Right lobe of liver (tissue), 6 donors: ENCODE measurements around the gene SRP9. TPM values are rescaled to one million over a fixed set of nuclear protein-coding genes. Genes with fewer than 3 reads are reported as not detected.

Experiments
- ATAC-seq, 4 donors: fragments of 200-7000 bp; cut with Tn5 transposase; one replicate each; pipeline ENCODE4 v1.9.1; 2020; ENCODE audit warnings: mild to moderate bottlenecking in 4 of 4, moderate library complexity in 4 of 4
- DNase-seq, 3 donors: peaks; one replicate each; pipeline ENCODE4 v3.0.0-alpha.2; 2020
- H3K27ac ChIP-seq, 3 donors: fragments of 200-600 bp; one replicate each; pipeline ENCODE4 v1.8.0; 2022
- H3K27me3 ChIP-seq, 2 donors: fragments of 200-600 bp; one replicate each; pipeline ENCODE4 v1.8.0; 2022
- H3K36me3 ChIP-seq, 4 donors: fragments of 200-600 bp; sonication (generic) in 1 of 4; one replicate each; pipeline versions ENCODE4 v1.5.1 to v1.8.0; 2017 to 2022; ENCODE audit warnings: control low read depth in 1 of 4
- H3K4me1 ChIP-seq, 4 donors: fragments of 200-600 bp; sonication (generic) in 1 of 4; one replicate each; pipeline versions ENCODE4 v1.5.1 to v1.8.0; 2017 to 2022; ENCODE audit warnings: control low read depth in 1 of 4
- H3K4me3 ChIP-seq, 3 donors: fragments of 200-600 bp; one replicate each; pipeline ENCODE4 v1.8.0; 2022
- H3K9me3 ChIP-seq, 4 donors: fragments of 200-600 bp; sonication (generic) in 1 of 4; one replicate each; pipeline versions ENCODE4 v1.5.1 to v1.8.0; 2017 to 2022; ENCODE audit warnings: control low read depth in 1 of 4
- POLR2A ChIP-seq: fragments of 450-650 bp; IDR thresholded peaks from one replicate; pipeline ENCODE4 v1.6.1; 2017; ENCODE audit warnings: antibody characterized with exemption, mild to moderate bottlenecking
- WGBS: methylation state at CpG from one replicate; pipeline ENCODE4 v1.1.6; 2018; ENCODE audit warnings: low coverage, low lambda C conversion rate; ENCODE audit not compliant: insufficient coverage; ENCODE audit errors: missing lambda C conversion rate; 5-methylcytosine and 5-hydroxymethylcytosine counted together
- intact Hi-C, 2 donors: fragments of 100-400 bp; cut with DNase I; formaldehyde crosslinking; loops; one replicate each; pipeline versions ENCODE4 v1.11.2 to v1.14.1; 2022
- total RNA-seq, 6 experiments: library from RNA; depleted of rRNA in 2 of 6; stranded (reverse); fragments of >200 nt in 2 of 6; fragmentation: NEBNext Ultra II Directional in 3 of 6; extraction: Animal tissue kit (Norgen Biotek cat#: 25700) in 3 of 6; gene quantifications; one replicate each; pipeline versions ENCODE4 v1.1.0 to v1.2.4, GENCODE V29; 2016 to 2023
- TF ChIP-seq, protein P1 (sequence below), 4 donors: fragments of 200-600 bp in 3 of 4; fragments of 450-650 bp in 1 of 4; IDR thresholded peaks; one replicate each; pipeline versions ENCODE4 v1.5.1 to v1.8.0; 2016 to 2022; ENCODE audit warnings: antibody characterized with exemption in 4 of 4, mild to moderate bottlenecking in 2 of 4
- donor health status: DM: no; HTN: yes; CAD: no.
- donor health status: DM: no; HTN: no; CAD: no.
- donor health status: DM: no; HTN: no; CAD: no.
- donor health status: DM: no; HTN: yes; CAD: no.
- donor health status: DM: no; HTN: yes; CAD: no.

SRP9 gene
- total RNA-seq, 6 experiments from 2014 or later, result 132 to 150 (median 141) TPM

DNA sequence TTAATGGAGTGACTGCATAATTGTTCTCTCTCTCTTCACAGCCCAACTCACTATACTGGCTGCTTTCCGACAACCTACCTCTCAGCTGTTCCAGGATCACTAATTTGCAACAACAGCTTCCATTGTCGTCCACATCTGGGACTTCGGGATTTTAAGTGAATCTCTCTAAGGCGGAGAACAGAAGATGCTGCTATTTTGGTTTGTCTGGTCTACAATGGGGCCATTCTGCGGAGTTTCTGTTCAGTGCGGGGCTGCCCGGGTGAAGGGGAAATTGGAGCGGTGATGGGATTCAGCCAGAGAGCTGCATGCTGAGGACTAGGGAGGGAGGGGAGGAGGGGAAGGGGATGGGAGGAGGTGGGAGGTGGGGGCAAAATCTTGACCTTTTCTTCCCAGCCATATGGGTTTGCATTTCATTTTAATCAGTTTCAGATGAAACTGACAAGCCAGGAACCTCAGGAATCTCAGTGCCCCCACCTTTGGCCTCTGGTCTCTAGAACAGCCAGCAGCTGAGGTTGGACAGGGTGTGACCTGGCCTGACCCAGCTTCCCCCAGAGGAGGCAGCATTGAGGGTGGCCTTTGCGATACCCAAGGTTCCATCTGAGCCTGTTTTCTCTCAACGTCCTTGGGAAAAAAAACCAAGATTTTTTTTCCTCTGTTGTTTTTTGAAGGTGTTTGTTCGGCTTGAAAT lies 6.9 kb upstream of the SRP9 start:
- TF ChIP-seq POLR2A, result no peak
- TF ChIP-seq, protein P1, sequence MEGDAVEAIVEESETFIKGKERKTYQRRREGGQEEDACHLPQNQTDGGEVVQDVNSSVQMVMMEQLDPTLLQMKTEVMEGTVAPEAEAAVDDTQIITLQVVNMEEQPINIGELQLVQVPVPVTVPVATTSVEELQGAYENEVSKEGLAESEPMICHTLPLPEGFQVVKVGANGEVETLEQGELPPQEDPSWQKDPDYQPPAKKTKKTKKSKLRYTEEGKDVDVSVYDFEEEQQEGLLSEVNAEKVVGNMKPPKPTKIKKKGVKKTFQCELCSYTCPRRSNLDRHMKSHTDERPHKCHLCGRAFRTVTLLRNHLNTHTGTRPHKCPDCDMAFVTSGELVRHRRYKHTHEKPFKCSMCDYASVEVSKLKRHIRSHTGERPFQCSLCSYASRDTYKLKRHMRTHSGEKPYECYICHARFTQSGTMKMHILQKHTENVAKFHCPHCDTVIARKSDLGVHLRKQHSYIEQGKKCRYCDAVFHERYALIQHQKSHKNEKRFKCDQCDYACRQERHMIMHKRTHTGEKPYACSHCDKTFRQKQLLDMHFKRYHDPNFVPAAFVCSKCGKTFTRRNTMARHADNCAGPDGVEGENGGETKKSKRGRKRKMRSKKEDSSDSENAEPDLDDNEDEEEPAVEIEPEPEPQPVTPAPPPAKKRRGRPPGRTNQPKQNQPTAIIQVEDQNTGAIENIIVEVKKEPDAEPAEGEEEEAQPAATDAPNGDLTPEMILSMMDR (IDR thresholded peaks at IDR 0.05), result no peak
- H3K4me3 ChIP-seq, result no peak overlapping the region
- peak in 1 of 3 donors; percentile 44 for DNase-seq
- no peak overlapping the region for H3K27ac ChIP-seq
- 68% methylated on average over 10 of the region's 11 CpGs for WGBS
- H3K4me1 ChIP-seq, result peaks cover 0 to 6% (median 2%) of the 10 kb centered on the region in 4 donors
- no peaks in the 10 kb centered on the region for H3K27me3 ChIP-seq
- ATAC-seq, result no peak
- no peaks in the 10 kb centered on the region for H3K9me3 ChIP-seq
- intact Hi-C loops, result loop anchor here in 1 of 2 donors (10.0 kb wide), 2 partner anchors 74 to 206 kb away; no protein-coding TSS in a partner anchor
- no peaks in the 10 kb centered on the region for H3K36me3 ChIP-seq

DNA sequence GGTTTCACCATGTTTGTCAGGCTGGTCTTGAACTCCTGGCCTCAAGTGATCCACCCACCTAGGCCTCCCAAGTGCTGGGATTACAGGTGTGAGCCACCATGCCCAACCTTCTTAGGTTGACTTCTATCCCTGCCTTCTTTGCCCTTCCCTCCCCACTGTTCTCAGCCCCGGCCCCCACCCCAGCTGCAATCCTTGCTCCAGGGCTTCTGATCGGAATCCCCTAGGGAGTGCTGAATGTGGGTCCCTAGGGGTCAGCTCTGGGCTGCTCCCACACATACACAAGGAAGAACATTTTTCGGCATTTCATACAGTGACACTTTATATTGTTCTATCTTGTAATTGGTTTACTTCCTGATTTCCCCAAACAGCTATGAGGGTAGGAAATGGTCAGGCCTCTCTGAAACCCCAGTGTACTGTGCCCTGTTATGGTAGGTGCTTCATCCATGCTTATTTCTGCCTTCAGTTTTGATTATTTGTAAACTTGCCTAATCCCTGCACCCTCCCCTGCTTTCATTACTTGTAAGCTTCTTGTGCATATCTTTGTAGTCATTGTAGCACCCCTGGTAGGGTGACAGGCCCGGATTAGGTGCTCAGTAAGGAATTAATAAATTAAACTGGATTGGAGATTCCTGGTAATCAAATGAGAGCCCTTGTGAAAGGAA lies 5.8 kb upstream of the SRP9 start:
- ATAC-seq, result peak in 1 of 4 donors; percentile 10

DNA sequence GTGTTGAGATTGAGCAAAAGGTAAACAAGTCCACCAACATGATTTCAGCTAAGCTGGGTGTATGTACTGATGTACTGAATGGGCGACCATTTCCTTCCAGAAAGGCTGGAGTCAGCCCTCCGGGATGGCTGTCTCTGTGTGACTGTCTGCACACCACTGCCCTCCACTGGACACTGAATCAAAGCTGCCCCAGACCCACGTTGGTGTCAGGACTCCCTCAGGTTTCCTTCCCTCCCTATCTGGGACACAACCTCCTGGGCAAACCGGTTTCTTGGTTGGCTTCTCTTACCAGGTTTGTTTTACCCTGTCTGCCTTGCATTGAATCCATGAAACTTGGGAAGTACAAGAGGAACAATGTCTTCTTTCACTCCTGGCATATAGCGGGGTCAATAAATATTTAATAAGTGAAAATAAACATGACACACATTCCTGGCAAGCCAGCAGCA lies 5.3 kb upstream of the SRP9 start:
- TF ChIP-seq, protein P1 (IDR thresholded peaks at IDR 0.05), result peak; percentile 83 to 91 (median 84)
- no peak for TF ChIP-seq POLR2A
- intact Hi-C loops, result loop anchor here in 1 of 2 donors (10.0 kb wide), 2 partner anchors 72 to 208 kb away; no protein-coding TSS in a partner anchor
- Histone ChIP-seq H3K36me3 (no peaks in the 10 kb centered on the region), H3K4me1 (peaks cover 0 to 9% (median 3%) of the 10 kb centered on the region in 4 donors), H3K27me3 (no peaks in the 10 kb centered on the region), H3K27ac (no peak overlapping the region), H3K4me3 (peak overlapping the region in 1 of 3 donors; percentile 3), H3K9me3 (no peaks in the 10 kb centered on the region)
- DNase-seq, result peak; percentile 79 to 86 (median 80)
- 5% methylated on average over 5 of the region's 5 CpGs for WGBS
- ATAC-seq, result peak; percentile 96 to 98 (median 98)

More for the DNA sequence above, 5.8 kb upstream of the SRP9 start:
- DNase-seq, result no peak
- H3K27ac ChIP-seq, result no peak overlapping the region
- TF ChIP-seq, protein P1 (IDR thresholded peaks at IDR 0.05), result no peak
- no peak for TF ChIP-seq POLR2A
- intact Hi-C loops, result loop anchor here in 1 of 2 donors (10.0 kb wide), 2 partner anchors 73 to 207 kb away; no protein-coding TSS in a partner anchor
- 54% methylated on average over 4 of the region's 4 CpGs for WGBS
- peaks cover 0 to 6% (median 2%) of the 10 kb centered on the region in 4 donors for H3K4me1 ChIP-seq
- no peaks in the 10 kb centered on the region for H3K27me3 ChIP-seq
- H3K36me3 ChIP-seq, result no peaks in the 10 kb centered on the region
- no peak overlapping the region for H3K4me3 ChIP-seq
- H3K9me3 ChIP-seq, result no peaks in the 10 kb centered on the region

DNA sequence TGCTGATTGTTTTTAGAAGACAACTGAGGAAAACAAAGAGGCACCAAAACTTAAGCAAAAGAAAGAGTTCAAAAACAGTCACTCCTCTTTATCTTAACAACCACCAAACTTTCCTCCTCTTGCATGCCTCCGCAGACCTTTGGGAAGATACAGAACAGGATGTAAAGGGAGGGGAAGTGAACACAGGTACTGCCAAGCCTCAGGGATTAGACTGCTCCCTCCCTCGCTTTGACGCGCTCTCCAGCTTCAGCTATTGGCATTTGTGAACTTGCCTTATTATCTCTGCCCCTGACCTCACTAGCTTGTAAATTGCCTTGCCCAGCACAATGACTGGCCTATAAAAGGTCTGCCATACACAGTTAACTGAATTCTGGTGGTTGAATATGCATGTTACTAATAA lies 4.8 kb upstream of the SRP9 start:
- 43% methylated on average over 4 of the region's 4 CpGs for WGBS
- Histone ChIP-seq H3K27me3 (no peaks in the 10 kb centered on the region), H3K4me3 (no peak overlapping the region), H3K36me3 (no peaks in the 10 kb centered on the region), H3K27ac (no peak overlapping the region), H3K4me1 (peaks cover 0 to 9% (median 3%) of the 10 kb centered on the region in 4 donors), H3K9me3 (no peaks in the 10 kb centered on the region)
- DNase-seq, result no peak
- intact Hi-C loops, result loop anchor here in 1 of 2 donors (10.0 kb wide), 2 partner anchors 72 to 208 kb away; no protein-coding TSS in a partner anchor
- peak in 1 of 4 donors; percentile 26 for ATAC-seq
- TF ChIP-seq, protein P1 (IDR thresholded peaks at IDR 0.05), result no peak
- no peak for TF ChIP-seq POLR2A
